Measurements from ENCODE around the gene TTC21B.

The TTC21B gene

GRCh38 chr2:165927353-165927752, 26.2 kb downstream of the TTC21B start:
- in situ Hi-C loops (cut with MboI; ENCODE audit: low sequenced_read_pairs) = no loop called here

GRCh38 chr2:165924946-165925345, 28.6 kb downstream of the TTC21B start:
- in situ Hi-C loops (cut with MboI; ENCODE audit: low sequenced_read_pairs) = no loop called here

GRCh38 chr2:165920748-165921147, 32.8 kb downstream of the TTC21B start:
- in situ Hi-C loops (cut with MboI; ENCODE audit: low sequenced_read_pairs) = no loop called here

GRCh38 chr2:165913636-165914035, 39.9 kb downstream of the TTC21B start:
- in situ Hi-C loops (cut with MboI; ENCODE audit: low sequenced_read_pairs) = no loop called here

DNA sequence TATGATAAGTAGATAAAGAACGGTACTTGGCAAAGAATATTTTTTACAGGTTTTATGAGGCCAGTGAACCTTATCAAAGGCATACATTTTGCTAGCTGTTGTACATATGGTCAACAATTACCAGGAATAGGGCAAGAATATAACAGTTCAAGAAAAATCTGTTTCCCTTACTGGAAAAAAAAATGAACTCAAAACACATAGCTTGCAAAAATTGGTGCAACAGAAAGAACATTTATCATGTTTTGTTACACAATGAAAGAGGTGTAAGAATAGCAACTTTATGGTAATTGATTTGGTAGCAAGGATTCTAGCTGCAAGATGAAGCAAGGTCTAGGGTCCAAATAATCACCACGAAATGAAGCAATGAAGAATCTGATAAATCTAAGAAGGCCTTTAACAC, 41.6 kb downstream of the TTC21B start:
- in situ Hi-C loops (cut with MboI; ENCODE audit: low sequenced_read_pairs) = no loop called here

DNA sequence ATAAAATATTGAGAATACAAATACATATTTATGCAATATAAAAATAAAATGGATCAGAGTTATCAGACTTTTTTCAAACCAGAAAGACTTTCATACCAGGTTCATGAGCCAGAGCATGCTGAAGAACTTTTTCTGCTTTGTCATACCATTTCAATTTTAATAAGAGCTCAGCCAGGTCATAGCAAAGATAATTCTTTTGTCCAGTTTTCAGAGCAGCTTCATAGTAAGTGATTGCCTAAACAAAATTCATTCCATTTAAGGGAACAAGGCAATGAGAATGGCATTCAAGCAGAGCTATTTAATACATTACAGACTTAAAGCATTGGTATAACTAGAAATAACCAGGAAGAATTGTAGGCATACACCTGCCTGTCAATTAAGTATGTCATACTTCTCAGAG, 42.3 kb downstream of the TTC21B start:
- in situ Hi-C loops (cut with MboI; ENCODE audit: low sequenced_read_pairs) = no loop called here

GRCh38 chr2:165909466-165909865, 44.1 kb downstream of the TTC21B start:
- in situ Hi-C loops (cut with MboI; ENCODE audit: low sequenced_read_pairs) = no loop called here

DNA sequence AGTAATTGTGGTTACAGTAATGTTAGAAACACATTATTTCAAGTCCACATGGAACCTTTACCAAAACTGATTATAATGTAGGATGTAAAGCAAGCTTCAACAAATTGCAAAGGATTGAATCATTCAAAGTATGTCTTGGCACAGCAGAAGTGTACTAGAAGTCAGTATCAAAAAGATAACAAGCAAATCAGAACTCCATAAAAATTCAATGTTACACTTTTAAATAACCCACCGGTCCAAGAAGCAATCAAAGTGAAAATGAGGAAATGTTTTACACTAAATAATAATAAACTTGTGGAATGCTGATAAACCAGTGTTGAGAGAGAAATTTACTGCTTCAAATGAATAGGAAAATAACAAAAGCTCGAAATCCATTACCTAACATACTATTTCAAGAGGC, 47.7 kb downstream of the TTC21B start:
- in situ Hi-C loops (cut with MboI; ENCODE audit: low sequenced_read_pairs) = no loop called here

- in situ Hi-C loops (cut with MboI; ENCODE audit: low sequenced_read_pairs) = no loop called here
Observed at GRCh38 chr2:165905269-165905668, 48.3 kb downstream of the TTC21B start.

- in situ Hi-C loops (cut with MboI; ENCODE audit: low sequenced_read_pairs) = no loop called here
Observed at GRCh38 chr2:165904432-165904831, 49.1 kb downstream of the TTC21B start.

- in situ Hi-C loops (cut with MboI; ENCODE audit: low sequenced_read_pairs) = no loop called here
Observed at GRCh38 chr2:165903406-165903805, 50.2 kb downstream of the TTC21B start.

- in situ Hi-C loops (cut with MboI; ENCODE audit: low sequenced_read_pairs) = no loop called here
Observed at GRCh38 chr2:165902934-165903333, 50.6 kb downstream of the TTC21B start.

GRCh38 chr2:165901620-165902298, 51.8 kb downstream of the TTC21B start:
- in situ Hi-C loops (cut with MboI; ENCODE audit: low sequenced_read_pairs) = no loop called here

DNA sequence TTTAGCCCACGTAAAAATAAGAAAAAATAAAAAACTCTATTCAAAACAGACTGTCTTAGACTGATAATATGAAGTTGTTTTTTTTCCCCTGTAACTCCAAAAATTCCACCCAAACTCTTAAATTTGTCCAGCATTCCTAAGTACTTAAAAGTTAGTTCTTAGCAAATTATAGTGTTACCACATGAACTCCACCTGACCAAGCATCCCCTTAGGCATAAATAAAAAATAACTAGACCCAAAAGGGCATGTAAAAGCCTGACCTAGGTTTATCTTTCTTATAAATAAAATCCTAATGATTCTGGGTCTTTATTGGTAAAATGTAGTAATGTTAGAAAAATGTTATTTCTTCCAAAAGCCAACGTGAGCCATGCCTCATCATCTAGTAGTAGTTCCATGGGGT, 54.3 kb downstream of the TTC21B start:
- in situ Hi-C loops (cut with MboI; ENCODE audit: low sequenced_read_pairs) = loop anchor here (25.0 kb wide), 1 partner anchor 512 kb away; no protein-coding TSS in a partner anchor

DNA sequence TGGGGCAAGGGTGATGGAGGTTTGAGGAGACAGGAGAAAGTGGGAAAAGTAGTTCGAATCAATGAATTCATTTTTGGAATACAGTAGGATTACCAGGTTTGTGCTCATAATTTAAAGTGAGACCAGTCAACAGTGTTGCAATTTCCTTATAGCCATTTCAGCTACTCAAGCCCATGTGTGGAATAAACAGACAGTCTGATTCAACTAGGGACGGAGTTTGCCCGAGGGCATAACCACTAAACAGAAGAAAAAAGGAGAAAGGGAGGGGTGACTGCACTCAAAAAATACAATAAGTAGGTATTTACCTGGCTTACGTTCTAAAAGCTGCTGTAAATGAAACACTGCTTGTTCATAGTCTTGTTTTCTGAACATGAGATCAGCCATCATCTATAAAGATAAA, 55.2 kb downstream of the TTC21B start:
- in situ Hi-C loops (cut with MboI; ENCODE audit: low sequenced_read_pairs) = loop anchor here (25.0 kb wide), 1 partner anchor 511 kb away; no protein-coding TSS in a partner anchor

GRCh38 chr2:165897726-165898125, 55.9 kb downstream of the TTC21B start:
- in situ Hi-C loops (cut with MboI; ENCODE audit: low sequenced_read_pairs) = loop anchor here (25.0 kb wide), 1 partner anchor 510 kb away; no protein-coding TSS in a partner anchor

DNA sequence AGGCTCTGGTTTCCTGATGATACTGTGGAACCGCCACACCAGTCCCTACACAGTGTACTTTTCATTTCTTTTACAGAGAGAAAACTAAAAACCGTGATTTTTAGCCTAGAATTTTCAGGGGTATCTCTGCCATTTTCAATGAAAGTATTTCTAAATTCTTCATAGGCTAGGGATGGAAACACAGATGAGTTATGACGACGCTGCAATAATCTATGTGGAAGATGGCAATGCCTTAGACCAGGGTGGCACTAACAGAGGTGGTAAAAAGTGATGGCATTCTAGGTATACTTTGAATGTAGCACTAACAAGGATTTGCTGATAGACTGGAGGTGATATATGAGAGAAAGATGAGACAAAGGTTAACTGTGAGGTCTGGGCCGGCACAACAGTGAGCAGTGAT, 56.5 kb downstream of the TTC21B start:
- in situ Hi-C loops (cut with MboI; ENCODE audit: low sequenced_read_pairs) = loop anchor here (25.0 kb wide), 1 partner anchor 510 kb away; no protein-coding TSS in a partner anchor

DNA sequence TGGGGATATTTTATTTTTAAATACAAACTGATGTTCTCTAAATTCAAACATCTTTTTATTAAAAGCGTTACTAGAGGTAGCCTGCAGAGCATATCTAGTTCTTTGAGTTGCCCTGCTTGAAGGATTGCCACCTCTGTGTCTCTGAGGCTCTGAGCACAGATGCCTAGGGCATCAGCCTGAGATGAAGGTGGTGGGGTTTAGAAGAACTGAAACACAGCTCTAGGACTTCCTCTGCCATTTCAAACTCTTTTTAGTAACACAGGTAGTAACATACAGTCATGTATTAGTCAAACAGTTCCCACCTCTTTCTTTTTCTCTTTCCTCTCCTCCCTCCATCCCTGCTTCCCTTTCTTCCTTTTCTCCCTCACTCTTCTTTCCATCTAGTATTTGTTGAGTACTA, 57.6 kb downstream of the TTC21B start:
- in situ Hi-C loops (cut with MboI; ENCODE audit: low sequenced_read_pairs) = loop anchor here (25.0 kb wide), 1 partner anchor 509 kb away; no protein-coding TSS in a partner anchor

GRCh38 chr2:165893556-165893955, 60.0 kb downstream of the TTC21B start:
- in situ Hi-C loops (cut with MboI; ENCODE audit: low sequenced_read_pairs) = loop anchor here (25.0 kb wide), 1 partner anchor 506 kb away; no protein-coding TSS in a partner anchor

GRCh38 chr2:165892526-165892925, 61.0 kb downstream of the TTC21B start:
- in situ Hi-C loops (cut with MboI; ENCODE audit: low sequenced_read_pairs) = loop anchor here (25.0 kb wide), 1 partner anchor 505 kb away; no protein-coding TSS in a partner anchor

- in situ Hi-C loops (cut with MboI; ENCODE audit: low sequenced_read_pairs) = loop anchor here (25.0 kb wide), 1 partner anchor 505 kb away; no protein-coding TSS in a partner anchor
Observed at GRCh38 chr2:165891943-165892342, 61.6 kb downstream of the TTC21B start.

DNA sequence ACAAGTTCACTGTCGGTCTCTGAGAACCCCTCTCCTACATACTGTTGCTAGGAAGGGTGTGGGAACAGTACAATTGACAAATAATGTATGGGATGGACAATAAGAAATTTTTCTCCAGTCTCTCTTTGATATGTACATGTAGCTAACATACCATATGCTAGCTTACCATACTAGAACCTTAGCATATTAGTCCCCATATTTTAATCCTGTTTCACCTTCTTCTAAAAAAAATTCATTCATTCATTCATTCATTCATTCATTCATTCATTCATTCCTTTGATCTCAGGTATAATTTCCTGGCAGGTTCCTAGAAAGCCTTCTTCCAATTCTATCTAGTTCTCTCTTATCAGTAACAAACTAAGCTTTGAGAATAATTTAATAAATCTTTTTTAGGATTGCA, 62.2 kb downstream of the TTC21B start:
- in situ Hi-C loops (cut with MboI; ENCODE audit: low sequenced_read_pairs) = loop anchor here (25.0 kb wide), 1 partner anchor 504 kb away; no protein-coding TSS in a partner anchor

Measured in HL-60/S4 treated with phorbol 12-myristate 13-acetate at 8.2 ng/mL for 4 days and 3 days (cell line).